ENCODE data around the gene SULF2. TPM values are rescaled to one million over a fixed set of nuclear protein-coding genes. Genes with fewer than 3 reads are reported as not detected.

The SULF2 gene
- total and polyA plus RNA-seq, 8 donors: 11.3 to 42.0 (median 15.8) TPM

DNA sequence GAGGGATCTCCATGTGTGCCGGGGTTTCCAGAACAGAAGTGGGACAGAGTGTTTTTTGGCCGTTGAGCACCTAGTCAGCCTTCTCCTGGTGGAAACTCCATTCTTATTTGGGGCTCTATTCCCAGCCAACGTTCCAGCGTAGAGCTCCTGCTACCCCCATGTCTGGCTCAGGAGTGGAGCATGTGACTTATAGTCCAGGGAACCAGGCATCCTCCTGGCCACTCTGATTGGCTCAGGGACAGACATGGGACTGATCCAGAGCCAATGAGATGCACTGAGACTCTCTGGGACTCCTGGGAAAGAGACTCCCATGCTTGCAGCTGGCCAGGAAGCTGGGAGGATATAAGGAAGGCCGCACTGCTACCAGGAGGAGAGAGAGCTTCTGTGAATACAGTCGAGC is 87.1 kb downstream of the SULF2 start:
- Histone ChIP-seq H3K36me3 (no peaks in the 10 kb centered on the region), H3K4me3 (no peak overlapping the region), H3K27ac (no peak overlapping the region), H3K9me3 (peaks cover 0 to 3% of the 10 kb centered on the region in 2 donors), H3K4me1 (no peaks in the 10 kb centered on the region), H3K27me3 (no peaks in the 10 kb centered on the region)
- ATAC-seq (no peak), DNase-seq (no peak)
- TF ChIP-seq, protein P1, sequence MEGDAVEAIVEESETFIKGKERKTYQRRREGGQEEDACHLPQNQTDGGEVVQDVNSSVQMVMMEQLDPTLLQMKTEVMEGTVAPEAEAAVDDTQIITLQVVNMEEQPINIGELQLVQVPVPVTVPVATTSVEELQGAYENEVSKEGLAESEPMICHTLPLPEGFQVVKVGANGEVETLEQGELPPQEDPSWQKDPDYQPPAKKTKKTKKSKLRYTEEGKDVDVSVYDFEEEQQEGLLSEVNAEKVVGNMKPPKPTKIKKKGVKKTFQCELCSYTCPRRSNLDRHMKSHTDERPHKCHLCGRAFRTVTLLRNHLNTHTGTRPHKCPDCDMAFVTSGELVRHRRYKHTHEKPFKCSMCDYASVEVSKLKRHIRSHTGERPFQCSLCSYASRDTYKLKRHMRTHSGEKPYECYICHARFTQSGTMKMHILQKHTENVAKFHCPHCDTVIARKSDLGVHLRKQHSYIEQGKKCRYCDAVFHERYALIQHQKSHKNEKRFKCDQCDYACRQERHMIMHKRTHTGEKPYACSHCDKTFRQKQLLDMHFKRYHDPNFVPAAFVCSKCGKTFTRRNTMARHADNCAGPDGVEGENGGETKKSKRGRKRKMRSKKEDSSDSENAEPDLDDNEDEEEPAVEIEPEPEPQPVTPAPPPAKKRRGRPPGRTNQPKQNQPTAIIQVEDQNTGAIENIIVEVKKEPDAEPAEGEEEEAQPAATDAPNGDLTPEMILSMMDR (IDR thresholded peaks at IDR 0.05): no peak
- intact Hi-C loops (cut with DNase I): no loop called here

DNA sequence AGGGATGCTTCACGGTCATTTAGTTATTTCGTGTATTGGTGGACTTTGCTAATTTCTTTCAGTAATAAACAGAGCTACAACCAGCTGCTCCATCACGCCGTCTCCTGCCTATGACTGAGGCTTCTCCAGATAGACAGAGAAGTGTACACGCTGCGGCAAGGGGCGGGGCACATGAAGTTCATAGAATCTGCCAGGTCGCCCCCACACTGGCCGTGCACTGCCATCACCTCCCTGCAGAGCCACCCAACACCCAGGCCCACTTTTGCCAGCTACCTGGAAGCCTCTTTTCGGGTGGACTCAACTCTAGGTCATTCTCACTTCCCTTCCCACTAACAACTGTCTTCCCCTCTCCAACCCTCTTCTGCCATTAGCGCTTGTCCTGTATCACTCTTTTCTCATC is 88.4 kb downstream of the SULF2 start:
- H3K27ac ChIP-seq: no peak overlapping the region
- TF ChIP-seq, protein P1 (IDR thresholded peaks at IDR 0.05): no peak

DNA sequence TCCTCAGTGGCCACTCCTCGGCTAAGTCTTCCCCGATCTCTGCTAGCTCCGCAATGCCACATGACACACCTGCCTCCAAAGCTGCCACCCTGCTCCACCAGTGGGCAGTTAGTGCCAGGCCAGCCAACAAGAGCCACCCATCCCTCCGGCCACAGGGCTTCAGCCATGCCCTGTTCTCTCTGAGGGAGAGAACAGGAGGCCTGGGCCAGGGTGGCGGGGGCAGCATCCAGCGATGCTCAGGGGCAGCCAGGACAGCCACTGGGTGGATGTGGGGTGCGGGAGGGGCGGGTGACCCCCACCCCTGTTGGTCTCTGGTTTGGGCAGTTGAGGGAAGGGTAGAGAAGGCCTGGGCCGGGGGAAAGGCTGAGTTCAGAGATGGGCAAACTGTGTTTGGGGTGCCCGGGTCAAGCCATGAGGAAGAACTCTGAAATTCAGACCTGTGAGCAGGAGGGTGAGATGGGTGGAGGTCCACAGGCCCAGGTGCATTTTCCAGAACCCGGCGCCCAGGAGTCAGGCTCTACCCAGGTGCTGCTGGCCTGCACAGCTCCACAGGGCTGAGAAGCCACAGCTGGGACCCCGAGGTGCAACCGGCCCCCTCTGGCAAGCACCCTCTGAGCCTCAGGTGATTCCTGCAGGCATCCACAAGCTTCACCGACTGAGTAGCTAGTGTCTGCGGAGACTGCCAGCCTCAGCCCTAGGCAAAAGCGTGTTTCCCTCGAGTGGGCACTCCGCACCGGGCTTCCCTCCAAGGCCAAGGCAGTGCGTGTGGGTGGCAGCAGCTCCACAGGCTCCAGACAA is 91.1 kb downstream of the SULF2 start:
- DNase-seq (peak in 1 of 4 donors; percentile 64), ATAC-seq (no peak)

More for the DNA sequence above, 88.4 kb downstream of the SULF2 start:
- no peak overlapping the region for H3K4me3 ChIP-seq
- no peaks in the 10 kb centered on the region for H3K4me1 ChIP-seq
- H3K36me3 ChIP-seq: no peaks in the 10 kb centered on the region
- H3K9me3 ChIP-seq: peaks cover 0 to 16% of the 10 kb centered on the region in 2 donors
- no peak for ATAC-seq
- no peak for DNase-seq
- intact Hi-C loops (cut with DNase I): no loop called here
- no peaks in the 10 kb centered on the region for H3K27me3 ChIP-seq

GRCh38 chr20:47691625-47692024 is 93.7 kb downstream of the SULF2 start:
- ATAC-seq (no peak), DNase-seq (no peak)
- Histone ChIP-seq H3K4me1 (no peaks in the 10 kb centered on the region), H3K27me3 (no peaks in the 10 kb centered on the region), H3K4me3 (no peak overlapping the region), H3K36me3 (no peaks in the 10 kb centered on the region), H3K27ac (no peak overlapping the region), H3K9me3 (peaks cover 0 to 30% of the 10 kb centered on the region in 2 donors)
- TF ChIP-seq, protein P1 (IDR thresholded peaks at IDR 0.05): no peak
- intact Hi-C loops (cut with DNase I): no loop called here

More for the DNA sequence above, 91.1 kb downstream of the SULF2 start:
- Histone ChIP-seq H3K36me3 (no peaks in the 10 kb centered on the region), H3K4me1 (no peaks in the 10 kb centered on the region), H3K27me3 (no peaks in the 10 kb centered on the region), H3K27ac (no peak overlapping the region), H3K4me3 (no peak overlapping the region), H3K9me3 (peaks cover 0 to 30% of the 10 kb centered on the region in 2 donors)
- intact Hi-C loops (cut with DNase I): no loop called here
- TF ChIP-seq, protein P1 (IDR thresholded peaks at IDR 0.05): no peak

- no peaks in the 10 kb centered on the region for H3K36me3 ChIP-seq
- H3K9me3 ChIP-seq: peaks cover 0 to 30% of the 10 kb centered on the region in 2 donors
- no peaks in the 10 kb centered on the region for H3K4me1 ChIP-seq
- TF ChIP-seq, protein P1 (IDR thresholded peaks at IDR 0.05): no peak
- no peak overlapping the region for H3K27ac ChIP-seq
- intact Hi-C loops (cut with DNase I): no loop called here
- H3K4me3 ChIP-seq: no peak overlapping the region
- no peaks in the 10 kb centered on the region for H3K27me3 ChIP-seq
- ATAC-seq (no peak), DNase-seq (no peak)
These were observed 95.5 kb downstream of the SULF2 start for GRCh38 chr20:47689731-47690130.

Data from left lung (tissue), 10 donors.